Measurements from ENCODE around the gene ELMO1. TPM values are rescaled to one million over a fixed set of nuclear protein-coding genes. Genes with fewer than 3 reads are reported as not detected.

ELMO1 gene
- polyA plus RNA-seq, 1 experiment: not detected

GRCh38 chr7:37040330-37040729, 408.3 kb downstream of the ELMO1 start:
- Histone ChIP-seq H3K27ac (ENCODE audit: low read depth, low read length) (no peak overlapping the region), H3K9me3 (ENCODE audit: control insufficient read depth, insufficient read depth, low read length) (peaks cover 3% of the 10 kb centered on the region; the same call in 1 of the 2 replicates), H3K4me3 (ENCODE audit: low read depth, low read length) (no peak overlapping the region), H3K27me3 (ENCODE audit: control insufficient read depth, insufficient read depth, low read length) (no peaks in the 10 kb centered on the region)
- peak; percentile 27 for DNase-seq (ENCODE audit: low read depth, low spot score)
- TF ChIP-seq CTCF (IDR thresholded peaks at IDR 0.05; ENCODE audit: low read depth, low read length): no peak
- POLR2A ChIA-PET: no interaction called here
- CTCF ChIA-PET: interaction anchor here (1.0 to 1.2 kb wide), 2 partner anchors 50 to 53 kb away, joined by 3 read pairs; no protein-coding TSS in a partner anchor

GRCh38 chr7:37039131-37039749, 409.4 kb downstream of the ELMO1 start:
- peaks cover 3% of the 10 kb centered on the region; the same call in 1 of the 2 replicates for H3K9me3 ChIP-seq (ENCODE audit: control insufficient read depth, insufficient read depth, low read length)
- no peak overlapping the region for H3K27ac ChIP-seq (ENCODE audit: low read depth, low read length)
- no peak for TF ChIP-seq CTCF (IDR thresholded peaks at IDR 0.05; ENCODE audit: low read depth, low read length)
- H3K4me3 ChIP-seq (ENCODE audit: low read depth, low read length): no peak overlapping the region
- H3K27me3 ChIP-seq (ENCODE audit: control insufficient read depth, insufficient read depth, low read length): no peaks in the 10 kb centered on the region
- POLR2A ChIA-PET: no interaction called here
- DNase-seq (ENCODE audit: low read depth, low spot score): no peak
- CTCF ChIA-PET: interaction anchor here (1.1 kb wide), 1 partner anchor 142 kb away, joined by 3 read pairs; no protein-coding TSS in a partner anchor

- peaks cover 3% of the 10 kb centered on the region; the same call in 1 of the 2 replicates for H3K9me3 ChIP-seq (ENCODE audit: control insufficient read depth, insufficient read depth, low read length)
- no peak overlapping the region for H3K4me3 ChIP-seq (ENCODE audit: low read depth, low read length)
- no peaks in the 10 kb centered on the region for H3K27me3 ChIP-seq (ENCODE audit: control insufficient read depth, insufficient read depth, low read length)
- ChIA-PET POLR2A (no interaction called here), CTCF (interaction anchor here (0.6 to 1.7 kb wide), 3 partner anchors 52 to 451 kb away, joined by 4 to 6 read pairs (median 5); no protein-coding TSS in a partner anchor)
- TF ChIP-seq CTCF (IDR thresholded peaks at IDR 0.05; ENCODE audit: low read depth, low read length): no peak
- no peak for DNase-seq (ENCODE audit: low read depth, low spot score)
- H3K27ac ChIP-seq (ENCODE audit: low read depth, low read length): no peak overlapping the region
Observed at GRCh38 chr7:37038706-37039105, 410.0 kb downstream of the ELMO1 start.

- Histone ChIP-seq H3K4me3 (ENCODE audit: low read depth, low read length) (no peak overlapping the region), H3K27ac (ENCODE audit: low read depth, low read length) (no peak overlapping the region), H3K9me3 (ENCODE audit: control insufficient read depth, insufficient read depth, low read length) (peaks cover 3% of the 10 kb centered on the region; the same call in 1 of the 2 replicates), H3K27me3 (ENCODE audit: control insufficient read depth, insufficient read depth, low read length) (no peaks in the 10 kb centered on the region)
- CTCF ChIA-PET: interaction anchor here (1.4 to 1.7 kb wide), 2 partner anchors 70 to 161 kb away, joined by 4 to 6 read pairs; no protein-coding TSS in a partner anchor
- TF ChIP-seq CTCF (IDR thresholded peaks at IDR 0.05; ENCODE audit: low read depth, low read length): no peak
- POLR2A ChIA-PET: no interaction called here
- DNase-seq (ENCODE audit: low read depth, low spot score): no peak
Observed at GRCh38 chr7:37037286-37037685, 411.4 kb downstream of the ELMO1 start.

GRCh38 chr7:37035631-37036030, 413.0 kb downstream of the ELMO1 start:
- Histone ChIP-seq H3K4me3 (ENCODE audit: low read depth, low read length) (no peak overlapping the region), H3K9me3 (ENCODE audit: control insufficient read depth, insufficient read depth, low read length) (peaks cover 3% of the 10 kb centered on the region; the same call in 1 of the 2 replicates), H3K27ac (ENCODE audit: low read depth, low read length) (no peak overlapping the region), H3K27me3 (ENCODE audit: control insufficient read depth, insufficient read depth, low read length) (no peaks in the 10 kb centered on the region)
- DNase-seq (ENCODE audit: low read depth, low spot score): no peak
- no peak for TF ChIP-seq CTCF (IDR thresholded peaks at IDR 0.05; ENCODE audit: low read depth, low read length)
- ChIA-PET CTCF (interaction anchor here (0.9 kb wide), 1 partner anchor 68 kb away, joined by 4 read pairs; no protein-coding TSS in a partner anchor), POLR2A (no interaction called here)
